HG03025 (cell line): Measurements from ENCODE around the gene B3GAT1.

Source experiments
- ATAC-seq: cut with Tn5 transposase; IDR thresholded peaks from one replicate; pipeline ENCODE4 v1.9.1; 2021; ENCODE audit warnings: mild to moderate bottlenecking, moderate library complexity; ENCODE audit not compliant: unreplicated experiment, low FRiP score

The B3GAT1 gene

GRCh38 chr11:134374891-134375550 lies 37.0 kb downstream of the B3GAT1 start:
- no peak for ATAC-seq

GRCh38 chr11:134374171-134374570 lies 37.9 kb downstream of the B3GAT1 start:
- no peak for ATAC-seq

- no peak for ATAC-seq
These were observed 38.4 kb downstream of the B3GAT1 start for GRCh38 chr11:134373591-134374052.

GRCh38 chr11:134372961-134373360 lies 39.1 kb downstream of the B3GAT1 start:
- no peak for ATAC-seq

- ATAC-seq: no peak
These were observed 39.5 kb downstream of the B3GAT1 start for GRCh38 chr11:134372536-134372935.

GRCh38 chr11:134371436-134372185 lies 40.4 kb downstream of the B3GAT1 start:
- no peak for ATAC-seq

- no peak for ATAC-seq
These were observed 41.3 kb downstream of the B3GAT1 start for GRCh38 chr11:134370526-134371435.

GRCh38 chr11:134369656-134370525 lies 42.2 kb downstream of the B3GAT1 start:
- ATAC-seq: no peak

GRCh38 chr11:134367781-134368180 lies 44.3 kb downstream of the B3GAT1 start:
- ATAC-seq: no peak

- no peak for ATAC-seq
These were observed 45.8 kb downstream of the B3GAT1 start for GRCh38 chr11:134366254-134366653.

- ATAC-seq: no peak
These were observed 46.8 kb downstream of the B3GAT1 start for GRCh38 chr11:134365011-134365925.

- no peak for ATAC-seq
These were observed 47.8 kb downstream of the B3GAT1 start for GRCh38 chr11:134364261-134364660.

- no peak for ATAC-seq
These were observed 48.5 kb downstream of the B3GAT1 start for GRCh38 chr11:134363592-134363991.

GRCh38 chr11:134363161-134363560 lies 48.9 kb downstream of the B3GAT1 start:
- ATAC-seq: no peak

GRCh38 chr11:134362192-134362901 lies 49.7 kb downstream of the B3GAT1 start:
- ATAC-seq: no peak

GRCh38 chr11:134361661-134362060 lies 50.4 kb downstream of the B3GAT1 start:
- ATAC-seq: no peak

GRCh38 chr11:134360050-134360835 lies 51.8 kb downstream of the B3GAT1 start:
- no peak for ATAC-seq

- ATAC-seq: no peak
These were observed 52.4 kb downstream of the B3GAT1 start for GRCh38 chr11:134359646-134360045.
